Measurements from ENCODE around the gene PIP5KL1. TPM values are rescaled to one million over a fixed set of nuclear protein-coding genes. Genes with fewer than 3 reads are reported as not detected.

Gene PIP5KL1
- total RNA-seq, 1 experiment from 2014 or later: 3.9 TPM

- TF ChIP-seq EZH2 (IDR thresholded peaks at IDR 0.05; ENCODE audit: borderline replicate concordance, low read depth, low read length, poor library complexity, severe bottlenecking): no peak
- TF ChIP-seq CTCF (conservative IDR thresholded peaks at IDR 0.05; ENCODE audit: low read depth, low read length): no peak
- Histone ChIP-seq H3K4me1 (ENCODE audit: insufficient read depth, low read length, poor library complexity, severe bottlenecking) (peaks cover 29% of the 10 kb centered on the region), H3K36me3 (ENCODE audit: insufficient read depth, low read length, poor library complexity, severe bottlenecking) (peaks cover 40% of the 10 kb centered on the region), H3K27ac (ENCODE audit: low read depth, low read length, poor library complexity, severe bottlenecking) (no peak overlapping the region), H3K4me3 (ENCODE audit: low read depth, low read length, poor library complexity, severe bottlenecking) (no peak overlapping the region), H3K27me3 (replicated peaks; ENCODE audit: insufficient read depth, low read depth, low read length, poor library complexity) (no peaks in the 10 kb centered on the region), H3K9me3 (ENCODE audit: low read depth, low read length, poor library complexity, severe bottlenecking) (no peaks in the 10 kb centered on the region)
- peak; percentile 34 for DNase-seq (ENCODE audit: low spot score)
- no TSS peak for BruUV-seq (replicated peaks)
- ChIA-PET CTCF (no interaction called here), POLR2A (ENCODE audit: low non-redundant PET) (no interaction called here)
- intact Hi-C loops (cut with micrococcal nuclease; ENCODE audit: unreplicated experiment): no loop called here
These were observed 42.8 kb downstream of the PIP5KL1 start for GRCh38 chr9:127887792-127888191.

- CTCF ChIA-PET: no interaction called here
- intact Hi-C loops (cut with micrococcal nuclease; ENCODE audit: unreplicated experiment): no loop called here
- no TSS peak for BruUV-seq (replicated peaks)
- peaks cover 33% of the 10 kb centered on the region for H3K36me3 ChIP-seq (ENCODE audit: insufficient read depth, low read length, poor library complexity, severe bottlenecking)
- no peaks in the 10 kb centered on the region for H3K27me3 ChIP-seq (replicated peaks; ENCODE audit: insufficient read depth, low read depth, low read length, poor library complexity)
- POLR2A ChIA-PET (ENCODE audit: low non-redundant PET): no interaction called here
- TF ChIP-seq EZH2 (IDR thresholded peaks at IDR 0.05; ENCODE audit: borderline replicate concordance, low read depth, low read length, poor library complexity, severe bottlenecking) (no peak), CTCF (conservative IDR thresholded peaks at IDR 0.05; ENCODE audit: low read depth, low read length) (no peak)
- no peak overlapping the region for H3K4me3 ChIP-seq (ENCODE audit: low read depth, low read length, poor library complexity, severe bottlenecking)
- peaks cover 32% of the 10 kb centered on the region for H3K4me1 ChIP-seq (ENCODE audit: insufficient read depth, low read length, poor library complexity, severe bottlenecking)
- H3K9me3 ChIP-seq (ENCODE audit: low read depth, low read length, poor library complexity, severe bottlenecking): no peaks in the 10 kb centered on the region
- no peak overlapping the region for H3K27ac ChIP-seq (ENCODE audit: low read depth, low read length, poor library complexity, severe bottlenecking)
- peak; percentile 40 for DNase-seq (ENCODE audit: low spot score)
These were observed 44.1 kb downstream of the PIP5KL1 start for GRCh38 chr9:127886401-127886972.

- POLR2A ChIA-PET (ENCODE audit: low non-redundant PET): no interaction called here
- Histone ChIP-seq H3K4me1 (ENCODE audit: insufficient read depth, low read length, poor library complexity, severe bottlenecking) (peaks cover 32% of the 10 kb centered on the region), H3K27ac (ENCODE audit: low read depth, low read length, poor library complexity, severe bottlenecking) (peak overlapping the region; percentile 80), H3K36me3 (ENCODE audit: insufficient read depth, low read length, poor library complexity, severe bottlenecking) (peaks cover 29% of the 10 kb centered on the region), H3K4me3 (ENCODE audit: low read depth, low read length, poor library complexity, severe bottlenecking) (no peak overlapping the region), H3K9me3 (ENCODE audit: low read depth, low read length, poor library complexity, severe bottlenecking) (no peaks in the 10 kb centered on the region), H3K27me3 (replicated peaks; ENCODE audit: insufficient read depth, low read depth, low read length, poor library complexity) (no peaks in the 10 kb centered on the region)
- CTCF ChIA-PET: interaction anchor here (0.9 kb wide), 1 partner anchor 16 kb away, joined by 6 read pairs; no protein-coding TSS in a partner anchor
- no peak for DNase-seq (ENCODE audit: low spot score)
- intact Hi-C loops (cut with micrococcal nuclease; ENCODE audit: unreplicated experiment): no loop called here
- BruUV-seq (replicated peaks): TSS peak; percentile 26
- TF ChIP-seq CTCF (conservative IDR thresholded peaks at IDR 0.05; ENCODE audit: low read depth, low read length) (no peak), EZH2 (IDR thresholded peaks at IDR 0.05; ENCODE audit: borderline replicate concordance, low read depth, low read length, poor library complexity, severe bottlenecking) (no peak)
These were observed 44.9 kb downstream of the PIP5KL1 start for GRCh38 chr9:127885508-127886281.

Data from A673 (cell line).